HEK293 (cell line): ENCODE results near the gene PTGIS.
A peak's percentile ranks its signal among the peaks of the same experiment; 100 is the strongest.

Experiments
- CTCF ChIA-PET: fragments of 350-600 bp; formaldehyde crosslinking; extraction: SDS; loops from one replicate; lab custom pipeline; 2021; ENCODE audit warnings: antibody characterized with exemption; lab: Yijun Ruan, JAX
- POLR2A ChIA-PET: fragments of 300-600 bp; formaldehyde crosslinking; extraction: SDS; loops from one replicate; lab custom pipeline; 2020; ENCODE audit warnings: antibody characterized with exemption, inconsistent platforms; lab: Yijun Ruan, JAX
- H3K27ac ChIP-seq: fragments of 200-500 bp; sonication (Bioruptor generic); 2 replicates; pipeline ENCODE4 v1.5.1; 2014; ENCODE audit warnings: low read depth, low read length, control low read depth, inconsistent platforms; ENCODE audit errors: extremely low read depth
- H3K36me3 ChIP-seq, 2 experiments: fragments of 200-500 bp in 1 of 2; sonication (Bioruptor generic) in 1 of 2; 1 replicate in 1 of 2; 2 replicates in 1 of 2; pipeline ENCODE4 v1.5.1; 2014 to 2017; ENCODE audit warnings: inconsistent platforms in 2 of 2, low read length in 2 of 2; ENCODE audit not compliant: control insufficient read depth in 2 of 2, insufficient read depth in 1 of 2
- H3K4me1 ChIP-seq: fragments of 200-500 bp; sonication (Bioruptor generic); 2 replicates; pipeline ENCODE4 v1.5.1; 2014; ENCODE audit warnings: mild to moderate bottlenecking, low read length, inconsistent platforms; ENCODE audit not compliant: control insufficient read depth, insufficient read depth
- H3K4me3 ChIP-seq: 2 replicates; pipeline ENCODE4 v1.5.1; 2011; ENCODE audit warnings: low read depth, mild to moderate bottlenecking, control low read depth, low read length, moderate library complexity
- H3K9me3 ChIP-seq: fragments of 200-500 bp; sonication (Bioruptor generic); 2 replicates; pipeline ENCODE4 v1.5.1; 2014; ENCODE audit warnings: low read depth, low read length, inconsistent platforms; ENCODE audit not compliant: control insufficient read depth, insufficient read depth
- CTCF ChIP-seq: fragments of 450-650 bp; formaldehyde crosslinking; IDR thresholded peaks from 2 replicates; pipeline ENCODE4 v1.5.1; 2016; ENCODE audit warnings: missing biosample characterization, missing genetic modification characterization
- ELK4 ChIP-seq: IDR thresholded peaks from 2 replicates; pipeline ENCODE4 v1.6.1; 2011; ENCODE audit warnings: mild to moderate bottlenecking, low read depth, low read length, borderline replicate concordance
- GLIS2 ChIP-seq: fragments of 450-650 bp; formaldehyde crosslinking; IDR thresholded peaks from 2 replicates; pipeline ENCODE4 v1.5.1; 2016; ENCODE audit warnings: missing biosample characterization, missing genetic modification characterization
- PATZ1 ChIP-seq: fragments of 450-650 bp; formaldehyde crosslinking; IDR thresholded peaks from 2 replicates; pipeline ENCODE4 v1.5.1; 2016; ENCODE audit warnings: missing biosample characterization, missing genetic modification characterization
- SCRT1 ChIP-seq: fragments of 450-650 bp; formaldehyde crosslinking; IDR thresholded peaks from 2 replicates; pipeline ENCODE4 v1.5.1; 2016; ENCODE audit warnings: missing biosample characterization, missing genetic modification characterization, borderline replicate concordance
- ZNF292 ChIP-seq: fragments of 450-650 bp; formaldehyde crosslinking; IDR thresholded peaks from 2 replicates; pipeline ENCODE4 v1.5.1; 2016; ENCODE audit warnings: low read depth, missing biosample characterization, missing genetic modification characterization, borderline replicate concordance
- ZNF362 ChIP-seq: fragments of 450-650 bp; formaldehyde crosslinking; IDR thresholded peaks from 2 replicates; pipeline ENCODE4 v1.5.1; 2016; ENCODE audit warnings: missing biosample characterization, missing genetic modification characterization
- ZNF366 ChIP-seq: fragments of 450-650 bp; formaldehyde crosslinking; conservative IDR thresholded peaks from 2 replicates; pipeline ENCODE4 v1.5.1; 2016; ENCODE audit warnings: missing biosample characterization, missing genetic modification characterization
- ZNF449 ChIP-seq: fragments of 450-650 bp; formaldehyde crosslinking; IDR thresholded peaks from 2 replicates; pipeline ENCODE4 v1.5.1; 2017; ENCODE audit warnings: missing biosample characterization, mild to moderate bottlenecking, missing genetic modification characterization, moderate library complexity
- ZNF513 ChIP-seq: fragments of 450-650 bp; IDR thresholded peaks from 2 replicates; pipeline ENCODE4 v1.5.1; 2018; ENCODE audit warnings: missing biosample characterization, missing genetic modification characterization
- ZNF548 ChIP-seq: fragments of 450-650 bp; formaldehyde crosslinking; IDR thresholded peaks from 2 replicates; pipeline ENCODE4 v1.5.1; 2016; ENCODE audit warnings: missing biosample characterization, missing genetic modification characterization
- ZNF555 ChIP-seq: fragments of 450-650 bp; formaldehyde crosslinking; conservative IDR thresholded peaks from 2 replicates; pipeline ENCODE4 v1.5.1; 2017; ENCODE audit warnings: missing biosample characterization, mild to moderate bottlenecking, missing genetic modification characterization, inconsistent platforms
- ZNF600 ChIP-seq: fragments of 450-650 bp; formaldehyde crosslinking; IDR thresholded peaks from 2 replicates; pipeline ENCODE4 v1.5.1; 2016; ENCODE audit warnings: missing biosample characterization, missing genetic modification characterization
- ZNF76 ChIP-seq: fragments of 450-650 bp; formaldehyde crosslinking; IDR thresholded peaks from 2 replicates; pipeline ENCODE4; 2016; ENCODE audit warnings: low read depth, missing biosample characterization, missing genetic modification characterization, borderline replicate concordance
- ZNF792 ChIP-seq: fragments of 450-650 bp; formaldehyde crosslinking; IDR thresholded peaks from 2 replicates; pipeline ENCODE4 v1.5.1; 2016; ENCODE audit warnings: missing biosample characterization, missing genetic modification characterization

The PTGIS gene

GRCh38 chr20:49607568-49607967 lies 39.6 kb upstream of the PTGIS start:
- Histone ChIP-seq H3K4me3 (no peak overlapping the region), H3K9me3 (no peaks in the 10 kb centered on the region), H3K27ac (no peak overlapping the region), H3K36me3 (no peaks in the 10 kb centered on the region), H3K4me1 (no peaks in the 10 kb centered on the region)
- ChIA-PET CTCF (interaction anchor here (0.7 to 10.1 kb wide), 6 partner anchors 18 to 463 kb away, joined by 3 to 297 read pairs (median 8); no protein-coding TSS in a partner anchor), POLR2A (no interaction called here)
- TF ChIP-seq ZNF366 (0 out of 2 replicates have a peak, but pooled peaks have one; percentile 15), ZNF555 (tag by site-specific recombination) (no peak)

- Histone ChIP-seq H3K4me1 (no peaks in the 10 kb centered on the region), H3K9me3 (no peaks in the 10 kb centered on the region), H3K27ac (no peak overlapping the region), H3K36me3 (no peaks in the 10 kb centered on the region), H3K4me3 (no peak overlapping the region)
- ChIA-PET POLR2A (no interaction called here), CTCF (interaction anchor here (0.6 to 10.1 kb wide), 6 partner anchors 27 to 523 kb away, joined by 3 to 297 read pairs (median 3); no protein-coding TSS in a partner anchor)
- no peak for TF ChIP-seq PATZ1
- peak; percentile 38; the same call in 1 of the 2 replicates for TF ChIP-seq CTCF (tag by site-specific recombination)
- no peak for TF ChIP-seq ZNF513 (tag by site-specific recombination)
- TF ChIP-seq ZNF792 (tag by site-specific recombination): no peak
- no peak for TF ChIP-seq ZNF600
- TF ChIP-seq ZNF548 (tag by site-specific recombination): no peak
- TF ChIP-seq ZNF292 (tag by site-specific recombination): no peak
- TF ChIP-seq ZNF76 (tag by site-specific recombination): no peak
Measured at GRCh38 chr20:49603209-49603627, 35.3 kb upstream of the PTGIS start.

GRCh38 chr20:49602345-49603208 lies 34.6 kb upstream of the PTGIS start:
- CTCF ChIA-PET: interaction anchor here (0.6 to 10.1 kb wide), 8 partner anchors 31 to 524 kb away, joined by 3 to 297 read pairs (median 4); no protein-coding TSS in a partner anchor
- no peak for TF ChIP-seq ZNF362
- TF ChIP-seq SCRT1 (tag by site-specific recombination): no peak
- TF ChIP-seq ZNF449: no peak
- TF ChIP-seq GLIS2 (tag by site-specific recombination): no peak
- no peak for TF ChIP-seq ELK4
- POLR2A ChIA-PET: no interaction called here

More at GRCh38 chr20:49602345-49603208, 34.6 kb upstream of the PTGIS start:
- no peak overlapping the region for H3K27ac ChIP-seq
- H3K9me3 ChIP-seq: no peaks in the 10 kb centered on the region
- no peaks in the 10 kb centered on the region for H3K4me1 ChIP-seq
- H3K4me3 ChIP-seq: no peak overlapping the region
- no peaks in the 10 kb centered on the region for H3K36me3 ChIP-seq
